SK-N-SH (cell line): ENCODE data around the gene LRTM2. TPM values are rescaled to one million over a fixed set of nuclear protein-coding genes. Genes with fewer than 3 reads are reported as not detected.

Experiments
- CTCF ChIA-PET: fragments of 300-600, 350-600 bp; formaldehyde crosslinking; extraction: SDS; loops from one replicate; lab custom pipeline; 2021; lab: Yijun Ruan, JAX
- POLR2A ChIA-PET: fragments of 350-600 bp; sonication (Branson Sonifier 250); formaldehyde crosslinking; extraction: SDS; loops from one replicate; lab custom pipeline; 2020; ENCODE audit warnings: antibody characterized with exemption, inconsistent platforms; lab: Yijun Ruan, JAX
- DNase-seq: peaks from one replicate; pipeline ENCODE4 v3.0.0; 2012
- H2AFZ ChIP-seq: fragments of 200-600 bp; sonication (generic); 2 replicates; pipeline ENCODE4 v1.8.1; 2016; ENCODE audit warnings: antibody characterized with exemption, mild to moderate bottlenecking, low read depth
- H3F3A ChIP-seq: fragments of 200-600 bp; sonication (generic); replicated peaks from 2 replicates; pipeline ENCODE3; 2016; ENCODE audit warnings: antibody characterized with exemption, mild to moderate bottlenecking; ENCODE audit not compliant: insufficient read depth
- H3K27ac ChIP-seq, 2 experiments: fragments of 200-500 bp in 1 of 2; fragments of 200-600 bp in 1 of 2; sonication (Bioruptor generic) in 1 of 2; sonication (generic), shearing (Covaris generic) in 1 of 2; 2 replicates each; pipeline versions ENCODE4 v1.5.1 to v1.6.1; 2014 to 2016; ENCODE audit warnings: low read depth in 2 of 2, inconsistent platforms in 1 of 2, low read length in 1 of 2, mild to moderate bottlenecking in 1 of 2, mixed read lengths in 1 of 2
- H3K27me3 ChIP-seq: fragments of 200-600 bp; sonication (generic), shearing (Covaris generic); 2 replicates; pipeline ENCODE4 v1.6.1; 2016; ENCODE audit warnings: mixed run types; ENCODE audit not compliant: insufficient read depth
- H3K36me3 ChIP-seq, 2 experiments: fragments of 200-500 bp in 1 of 2; fragments of 200-600 bp in 1 of 2; sonication (Bioruptor generic) in 1 of 2; sonication (generic) in 1 of 2; replicated peaks in 1 of 2; 2 replicates each; pipeline versions ENCODE3 to v1.5.1; 2014 to 2016; ENCODE audit warnings: low read length in 1 of 2, mild to moderate bottlenecking in 1 of 2; ENCODE audit not compliant: insufficient read depth in 2 of 2, control insufficient read depth in 1 of 2
- H3K4me1 ChIP-seq, 2 experiments: fragments of 200-500 bp in 1 of 2; fragments of 200-600 bp in 1 of 2; sonication (Bioruptor generic) in 1 of 2; sonication (generic), shearing (Covaris generic) in 1 of 2; 2 replicates each; pipeline versions ENCODE4 v1.5.1 to v1.6.1; 2014 to 2016; ENCODE audit warnings: low read depth in 1 of 2, low read length in 1 of 2, mixed run types in 1 of 2; ENCODE audit not compliant: insufficient read depth in 2 of 2, control insufficient read depth in 1 of 2
- H3K4me2 ChIP-seq: fragments of 200-600 bp; sonication (generic), shearing (Covaris generic); 2 replicates; pipeline ENCODE4 v1.6.1; 2017; ENCODE audit warnings: mixed run types
- H3K4me3 ChIP-seq, 2 experiments: fragments of 200-500 bp in 1 of 2; fragments of 200-600 bp in 1 of 2; sonication (Bioruptor generic) in 1 of 2; sonication (generic), shearing (Covaris generic) in 1 of 2; 2 replicates each; pipeline versions ENCODE4 v1.5.1 to v1.8.1; 2014 to 2016; ENCODE audit warnings: low read depth in 2 of 2, inconsistent platforms in 1 of 2, low read length in 1 of 2, mild to moderate bottlenecking in 1 of 2, mixed read lengths in 1 of 2, moderate library complexity in 1 of 2
- H3K79me2 ChIP-seq: fragments of 200-600 bp; sonication (generic); 2 replicates; pipeline ENCODE4 v1.8.1; 2017; ENCODE audit warnings: mild to moderate bottlenecking; ENCODE audit not compliant: insufficient read depth
- H3K9ac ChIP-seq: fragments of 200-600 bp; sonication (generic); 2 replicates; pipeline ENCODE4 v1.6.1; 2017; ENCODE audit warnings: mixed run types
- H3K9me2 ChIP-seq: fragments of 200-600 bp; sonication (generic); 2 replicates; pipeline ENCODE4 v1.6.1; 2017; ENCODE audit warnings: mixed run types
- H3K9me3 ChIP-seq: fragments of 200-600 bp; sonication (generic); 2 replicates; pipeline ENCODE4 v1.6.1; 2017; ENCODE audit warnings: mixed run types, mild to moderate bottlenecking, moderate library complexity
- H4K20me1 ChIP-seq: fragments of 200-600 bp; sonication (generic); 2 replicates; pipeline ENCODE4 v1.6.1; 2017; ENCODE audit warnings: mild to moderate bottlenecking, mixed run types; ENCODE audit not compliant: insufficient read depth
- CHD2 ChIP-seq: fragments of 150-350 bp; IDR thresholded peaks from 2 replicates; pipeline ENCODE4 v1.6.1; 2018; ENCODE audit warnings: low read length; ENCODE audit not compliant: partially characterized antibody
- ELF1 ChIP-seq: IDR thresholded peaks from 2 replicates; pipeline ENCODE4 v1.4.0; 2012
- EP300 ChIP-seq, 2 experiments: IDR thresholded peaks; 2 replicates each; pipeline versions ENCODE4 v1.4.0 to v1.6.1; 2012; ENCODE audit warnings: borderline replicate concordance in 1 of 2, low read depth in 1 of 2, low read length in 1 of 2
- EZH2phosphoT487 ChIP-seq: fragments of 200-600 bp; sonication (generic); IDR thresholded peaks from 2 replicates; pipeline ENCODE4 v1.6.1; 2017; ENCODE audit warnings: low read depth, mixed run types, mild to moderate bottlenecking, antibody characterized with exemption, moderate library complexity, borderline replicate concordance
- FOXJ3 ChIP-seq: sonication (generic); formaldehyde crosslinking; IDR thresholded peaks from 2 replicates; pipeline ENCODE4 v1.5.1; 2020; ENCODE audit warnings: mild to moderate bottlenecking, missing genetic modification reagents
- GABPA ChIP-seq: IDR thresholded peaks from 2 replicates; pipeline ENCODE4 v1.4.0; 2012; ENCODE audit warnings: low read depth, mild to moderate bottlenecking
- GATA2 ChIP-seq: sonication (generic); formaldehyde crosslinking; IDR thresholded peaks from 2 replicates; pipeline ENCODE4 v1.5.0; 2020; ENCODE audit warnings: mild to moderate bottlenecking, missing genetic modification reagents
- JUND ChIP-seq: IDR thresholded peaks from 2 replicates; pipeline ENCODE4 v1.4.0; 2012
- MEF2A ChIP-seq: IDR thresholded peaks from 2 replicates; pipeline ENCODE4 v1.4.0; 2012; ENCODE audit warnings: low read depth, borderline replicate concordance
- NFIC ChIP-seq: IDR thresholded peaks from 2 replicates; pipeline ENCODE4 v1.4.0; 2012; ENCODE audit warnings: borderline replicate concordance
- POLR2AphosphoS5 ChIP-seq: IDR thresholded peaks from 2 replicates; pipeline ENCODE4 v1.6.1; 2012; ENCODE audit warnings: low read depth, low read length
- RAD21 ChIP-seq: IDR thresholded peaks from 2 replicates; pipeline ENCODE4 v1.6.1; 2012; ENCODE audit warnings: mild to moderate bottlenecking, low read length
- REST ChIP-seq: IDR thresholded peaks from 2 replicates; pipeline ENCODE4 v1.6.1; 2012; ENCODE audit warnings: mild to moderate bottlenecking, low read depth, low read length, moderate library complexity
- RFX5 ChIP-seq: IDR thresholded peaks from 2 replicates; pipeline ENCODE4 v1.6.1; 2012; ENCODE audit warnings: mild to moderate bottlenecking, improper control_type of control experiment, low read length
- RXRA ChIP-seq: IDR thresholded peaks from 2 replicates; pipeline ENCODE4 v1.4.0; 2012; ENCODE audit warnings: low read depth, mild to moderate bottlenecking, borderline replicate concordance
- SIN3A ChIP-seq: IDR thresholded peaks from 2 replicates; pipeline ENCODE4 v1.6.1; 2012; ENCODE audit warnings: low read depth, mild to moderate bottlenecking, low read length, moderate library complexity, borderline replicate concordance
- USF1 ChIP-seq: IDR thresholded peaks from 2 replicates; pipeline ENCODE4 v1.4.0; 2012; ENCODE audit warnings: low read depth, borderline replicate concordance
- USF2 ChIP-seq: fragments of 150-350 bp; IDR thresholded peaks from 2 replicates; pipeline ENCODE4 v1.6.1; 2017; ENCODE audit warnings: antibody characterized with exemption, low read length, low read depth, borderline replicate concordance
- ZBTB33 ChIP-seq: IDR thresholded peaks from 2 replicates; pipeline ENCODE4 v1.4.0; 2012; ENCODE audit warnings: low read depth, borderline replicate concordance
- WGBS: methylation state at CpG from one replicate; pipeline ENCODE4 v1.1.6; 2017; ENCODE audit warnings: low lambda C conversion rate; 5-methylcytosine and 5-hydroxymethylcytosine counted together
- polyA plus RNA-seq, 3 experiments: library from polyadenylated mRNA; depleted of rRNA; stranded (reverse); fragments of >200 nt; gene quantifications; 2 replicates each; pipeline ENCODE4 v1.2.3, GENCODE V29; 2012

LRTM2 gene
- polyA plus RNA-seq, 1 of the 3 experiments (the other 2 are of a cell fraction): not detected

GRCh38 chr12:1811948-1812291 is 8.4 kb upstream of the LRTM2 start:
- Histone ChIP-seq H3K36me3 (no peaks in the 10 kb centered on the region), H3K27me3 (peaks cover 10% of the 10 kb centered on the region; the same call in 1 of the 2 replicates), H3F3A (no peaks in the 10 kb centered on the region), H2AFZ (no peak overlapping the region), H4K20me1 (no peaks in the 10 kb centered on the region), H3K4me3 (no peak overlapping the region), H3K27ac (no peak overlapping the region), H3K9ac (no peak overlapping the region), H3K4me1 (peaks cover 0 to 11% of the 10 kb centered on the region in 2 experiments; a peak in 1 of 4 replicates), H3K79me2 (no peaks in the 10 kb centered on the region), H3K9me3 (no peaks in the 10 kb centered on the region), H3K9me2 (no peaks in the 10 kb centered on the region), H3K4me2 (no peak overlapping the region)
- TF ChIP-seq ELF1 (no peak), GABPA (no peak), CHD2 (no peak), EP300 (IDR thresholded peaks at IDR 0.05; ENCODE audit: borderline replicate concordance in 1 of 2, low read depth in 1 of 2, low read length in 1 of 2) (no peak), EZH2phosphoT487 (no peak), GATA2 (CRISPR knock-in tag) (no peak), RFX5 (no peak), RAD21 (no peak), USF2 (no peak), NFIC (no peak), ZBTB33 (no peak), REST (no peak), RXRA (no peak), USF1 (no peak), MEF2A (no peak), SIN3A (no peak), FOXJ3 (CRISPR knock-in tag) (no peak), JUND (no peak), POLR2AphosphoS5 (no peak)
- no peak for DNase-seq
- ChIA-PET CTCF (interaction anchor here (0.7 to 0.8 kb wide), 2 partner anchors 128 to 159 kb away, joined by 3 to 4 read pairs; no protein-coding TSS in a partner anchor), POLR2A (no interaction called here)
- 64% methylated on average over 6 of the region's 6 CpGs for WGBS
